Nephron progenitor cell (in vitro differentiated cells): ENCODE results near the gene ARF3.
A peak's percentile ranks its signal among the peaks of the same experiment; 100 is the strongest.

Experiments
- DNase-seq: peaks from one replicate; pipeline ENCODE4 v3.0.0; 2021
- H3K27ac Mint-ChIP-seq: 2 replicates; pipeline ENCODE4 v1.8.0; 2021; ENCODE audit warnings: mild to moderate bottlenecking, moderate library complexity, mixed read lengths
- H3K27me3 Mint-ChIP-seq: 2 replicates; pipeline ENCODE4 v1.8.0; 2021; ENCODE audit warnings: mild to moderate bottlenecking, low read depth, mixed read lengths; ENCODE audit not compliant: poor library complexity
- H3K36me3 Mint-ChIP-seq: 2 replicates; pipeline ENCODE4 v1.8.0; 2021; ENCODE audit warnings: low read depth, mixed read lengths
- H3K4me1 Mint-ChIP-seq: 2 replicates; pipeline ENCODE4 v1.8.0; 2021; ENCODE audit warnings: mixed read lengths
- H3K4me3 Mint-ChIP-seq: 2 replicates; pipeline ENCODE4 v1.8.0; 2021; ENCODE audit warnings: mild to moderate bottlenecking, moderate library complexity, mixed read lengths
- H3K9me3 Mint-ChIP-seq: 2 replicates; pipeline ENCODE4 v1.8.0; 2021; ENCODE audit warnings: mild to moderate bottlenecking, moderate library complexity, mixed read lengths
- CTCF ChIP-seq: fragments of 200-600 bp; sonication (generic); IDR thresholded peaks from 2 replicates; pipeline ENCODE4 v1.5.0; 2021; ENCODE audit warnings: antibody characterized with exemption

ARF3 gene

DNA sequence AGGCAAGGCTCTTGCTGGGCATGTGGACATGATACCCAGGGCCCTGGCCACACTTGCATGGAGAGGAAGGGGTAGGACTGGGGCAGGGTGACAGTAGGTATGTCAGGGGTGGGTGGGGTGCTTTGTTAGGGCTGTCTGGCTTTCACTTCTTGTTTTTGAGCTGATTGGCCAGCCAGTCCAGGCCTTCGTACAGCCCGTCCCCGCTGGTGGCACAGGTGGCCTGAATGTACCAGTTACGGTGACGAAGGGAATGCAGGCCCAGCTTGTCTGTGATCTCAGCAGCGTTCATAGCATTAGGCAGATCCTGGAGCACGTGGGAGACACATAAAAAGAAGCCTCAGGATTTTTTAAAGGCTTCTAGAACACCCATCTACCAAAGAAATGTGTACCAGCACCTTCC lies 18.5 kb downstream of the ARF3 start:
- peaks cover 8% of the 10 kb centered on the region for H3K4me1 Mint-ChIP-seq
- no peak for DNase-seq
- H3K36me3 Mint-ChIP-seq = peaks cover 55% of the 10 kb centered on the region
- H3K4me3 Mint-ChIP-seq = no peak overlapping the region
- no peak for TF ChIP-seq CTCF
- H3K9me3 Mint-ChIP-seq = no peaks in the 10 kb centered on the region
- no peaks in the 10 kb centered on the region for H3K27me3 Mint-ChIP-seq
- no peak overlapping the region for H3K27ac Mint-ChIP-seq

GRCh38 chr12:48937170-48937569 lies 20.1 kb downstream of the ARF3 start:
- H3K27ac Mint-ChIP-seq = peak overlapping the region; percentile 59
- H3K9me3 Mint-ChIP-seq = no peaks in the 10 kb centered on the region
- peaks cover 68% of the 10 kb centered on the region for H3K36me3 Mint-ChIP-seq
- no peak for TF ChIP-seq CTCF
- peaks cover 6% of the 10 kb centered on the region for H3K4me1 Mint-ChIP-seq
- no peak overlapping the region for H3K4me3 Mint-ChIP-seq
- peaks cover 2% of the 10 kb centered on the region for H3K27me3 Mint-ChIP-seq
- no peak for DNase-seq

GRCh38 chr12:48936379-48936979 lies 20.8 kb downstream of the ARF3 start:
- Mint-ChIP-seq H3K4me3 (no peak overlapping the region), H3K27ac (peak overlapping the region; percentile 20), H3K4me1 (peaks cover 6% of the 10 kb centered on the region), H3K27me3 (peaks cover 2% of the 10 kb centered on the region), H3K36me3 (peaks cover 69% of the 10 kb centered on the region), H3K9me3 (no peaks in the 10 kb centered on the region)
- TF ChIP-seq CTCF = peak; percentile 95
- DNase-seq = peak; percentile 91

DNA sequence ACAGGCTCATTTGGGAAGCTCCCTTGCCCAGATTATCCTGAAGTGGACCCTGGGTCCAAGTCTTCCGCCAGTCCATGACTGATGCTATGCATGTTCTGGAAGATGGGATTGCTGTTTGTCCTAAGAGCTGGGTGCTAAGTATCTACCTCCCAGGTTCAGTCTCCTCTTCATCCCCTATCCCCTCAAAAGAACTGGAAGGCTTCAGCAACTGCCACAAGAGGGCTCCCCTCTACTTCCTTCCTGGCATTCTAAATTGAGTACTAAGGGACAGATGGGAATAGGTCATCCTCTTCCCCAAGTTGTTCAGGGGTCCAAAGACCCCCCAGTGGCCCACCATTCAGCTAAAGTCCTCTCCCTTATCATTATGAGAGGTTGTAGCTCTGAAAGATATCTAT lies 23.0 kb downstream of the ARF3 start:
- Mint-ChIP-seq H3K36me3 (peaks cover 78% of the 10 kb centered on the region), H3K4me3 (no peak overlapping the region), H3K4me1 (peaks cover 11% of the 10 kb centered on the region), H3K27ac (no peak overlapping the region), H3K9me3 (no peaks in the 10 kb centered on the region), H3K27me3 (peaks cover 2% of the 10 kb centered on the region)
- TF ChIP-seq CTCF = no peak
- no peak for DNase-seq

DNA sequence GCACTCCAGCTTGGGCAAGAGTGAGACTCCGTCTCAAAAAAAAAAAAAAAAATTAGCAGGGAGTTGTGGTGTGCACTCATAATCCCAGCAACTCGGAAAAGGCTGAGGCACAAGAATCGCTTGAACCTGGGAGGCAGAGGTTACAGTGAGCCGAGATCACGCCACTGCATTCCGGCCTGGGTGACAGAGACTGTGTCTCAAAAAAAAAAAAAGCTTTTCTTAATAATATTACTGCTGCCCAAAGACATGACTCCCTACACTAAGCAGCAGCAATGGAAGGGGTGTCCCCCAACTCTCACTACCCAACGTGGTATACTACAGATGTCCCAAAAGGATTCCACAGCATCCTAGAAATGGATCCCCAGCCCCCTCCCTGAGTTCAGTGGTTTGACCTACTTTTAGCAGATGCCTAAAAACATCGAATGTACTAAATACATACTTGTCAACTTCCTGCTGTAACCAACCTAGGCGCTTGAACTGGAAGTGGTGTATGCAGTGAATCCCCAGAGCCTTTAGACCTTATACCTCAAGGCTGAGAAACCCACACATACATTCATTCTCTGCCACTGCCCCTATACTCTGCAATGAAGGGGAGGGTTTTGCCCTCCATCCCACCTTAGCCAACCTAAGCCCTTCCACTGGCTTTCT lies 23.5 kb downstream of the ARF3 start:
- no peak for TF ChIP-seq CTCF
- Mint-ChIP-seq H3K9me3 (no peaks in the 10 kb centered on the region), H3K36me3 (peaks cover 75% of the 10 kb centered on the region), H3K4me1 (peaks cover 11% of the 10 kb centered on the region), H3K4me3 (no peak overlapping the region), H3K27me3 (peaks cover 2% of the 10 kb centered on the region), H3K27ac (no peak overlapping the region)
- DNase-seq = no peak

GRCh38 chr12:48932878-48933277 lies 24.4 kb downstream of the ARF3 start:
- H3K27ac Mint-ChIP-seq = no peak overlapping the region
- peaks cover 2% of the 10 kb centered on the region for H3K27me3 Mint-ChIP-seq
- TF ChIP-seq CTCF = no peak
- H3K4me3 Mint-ChIP-seq = no peak overlapping the region
- no peak for DNase-seq
- H3K4me1 Mint-ChIP-seq = peaks cover 11% of the 10 kb centered on the region
- H3K36me3 Mint-ChIP-seq = peaks cover 67% of the 10 kb centered on the region
- H3K9me3 Mint-ChIP-seq = no peaks in the 10 kb centered on the region
